ENCODE measurements around the gene ZNF324.
A peak's percentile ranks its signal among the peaks of the same experiment; 100 is the strongest.
"Not testable (repeated sequence)": the region's sequence is repeated elsewhere in the genome, so short reads cannot be mapped to it uniquely, and the experiment has no call there.

Gene ZNF324

GRCh38 chr19:58507602-58508223, 40.8 kb downstream of the ZNF324 start:
- not testable (repeated sequence) for H3K9me3 ChIP-seq (ENCODE audit: control insufficient read depth, insufficient read depth, low read depth, low read length); H3K27ac ChIP-seq (ENCODE audit: low read depth, low read length); H3K4me1 ChIP-seq (ENCODE audit: control insufficient read depth, insufficient read depth, low read length); H3K27me3 ChIP-seq (ENCODE audit: control insufficient read depth, insufficient read depth, low read length); H3K4me3 ChIP-seq (ENCODE audit: low read depth, low read length); H3K9ac ChIP-seq (ENCODE audit: low read length); H3K36me3 ChIP-seq (ENCODE audit: control insufficient read depth, insufficient read depth, low read length)

GRCh38 chr19:58509731-58510083, 42.8 kb downstream of the ZNF324 start:
- H3K27ac ChIP-seq (ENCODE audit: low read depth, low read length), result no peak overlapping the region
- H3K4me1 ChIP-seq (ENCODE audit: control insufficient read depth, insufficient read depth, low read length), result peaks cover 10% of the 10 kb centered on the region; the same call in 1 of the 2 replicates
- no peak overlapping the region for H3K9ac ChIP-seq (ENCODE audit: low read length)
- peaks cover 5% of the 10 kb centered on the region; the same call in 1 of the 2 replicates for H3K9me3 ChIP-seq (ENCODE audit: control insufficient read depth, insufficient read depth, low read depth, low read length)
- no peak overlapping the region for H3K4me3 ChIP-seq (ENCODE audit: low read depth, low read length)
- no peaks in the 10 kb centered on the region for H3K27me3 ChIP-seq (ENCODE audit: control insufficient read depth, insufficient read depth, low read length)
- H3K36me3 ChIP-seq (ENCODE audit: control insufficient read depth, insufficient read depth, low read length), result no peaks in the 10 kb centered on the region; the same call in 1 of the 2 replicates

GRCh38 chr19:58510084-58510862, 43.4 kb downstream of the ZNF324 start:
- Histone ChIP-seq H3K9me3 (ENCODE audit: control insufficient read depth, insufficient read depth, low read depth, low read length) (peaks cover 5% of the 10 kb centered on the region; the same call in 1 of the 2 replicates), H3K9ac (ENCODE audit: low read length) (no peak overlapping the region), H3K27me3 (ENCODE audit: control insufficient read depth, insufficient read depth, low read length) (no peaks in the 10 kb centered on the region), H3K4me3 (ENCODE audit: low read depth, low read length) (no peak overlapping the region), H3K36me3 (ENCODE audit: control insufficient read depth, insufficient read depth, low read length) (no peaks in the 10 kb centered on the region; the same call in 1 of the 2 replicates), H3K27ac (ENCODE audit: low read depth, low read length) (no peak overlapping the region), H3K4me1 (ENCODE audit: control insufficient read depth, insufficient read depth, low read length) (peaks cover 13% of the 10 kb centered on the region)

GRCh38 chr19:58511353-58512208, 44.7 kb downstream of the ZNF324 start, which contains the start of gene SLC27A5:
Gene SLC27A5 (minus strand): TSS chr19:58511992. CDS start chr19:58511955, 37 bp downstream.
- H3K27me3 ChIP-seq (ENCODE audit: control insufficient read depth, insufficient read depth, low read length), result no peaks in the 10 kb centered on the region
- H3K36me3 ChIP-seq (ENCODE audit: control insufficient read depth, insufficient read depth, low read length), result peaks cover 6% of the 10 kb centered on the region
- peaks cover 23% of the 10 kb centered on the region for H3K4me1 ChIP-seq (ENCODE audit: control insufficient read depth, insufficient read depth, low read length)
- peaks cover 5% of the 10 kb centered on the region; the same call in 1 of the 2 replicates for H3K9me3 ChIP-seq (ENCODE audit: control insufficient read depth, insufficient read depth, low read depth, low read length)
- no peak within 1 kb of the TSS for H3K4me3 ChIP-seq (ENCODE audit: low read depth, low read length)
- no peak within 1 kb of the TSS for H3K27ac ChIP-seq (ENCODE audit: low read depth, low read length)
- no peak within 1 kb of the TSS for H3K9ac ChIP-seq (ENCODE audit: low read length)

GRCh38 chr19:58513213-58513693, 46.4 kb downstream of the ZNF324 start:
- Histone ChIP-seq H3K4me1 (ENCODE audit: control insufficient read depth, insufficient read depth, low read length) (peaks cover 25% of the 10 kb centered on the region), H3K4me3 (ENCODE audit: low read depth, low read length) (no peak overlapping the region), H3K27ac (ENCODE audit: low read depth, low read length) (peak overlapping the region; percentile 46; the same call in 1 of the 2 replicates), H3K27me3 (ENCODE audit: control insufficient read depth, insufficient read depth, low read length) (no peaks in the 10 kb centered on the region), H3K9me3 (ENCODE audit: control insufficient read depth, insufficient read depth, low read depth, low read length) (0 out of 2 replicates have a peak, but pooled peaks cover 2% of the 10 kb centered on the region), H3K9ac (ENCODE audit: low read length) (no peak overlapping the region), H3K36me3 (ENCODE audit: control insufficient read depth, insufficient read depth, low read length) (peaks cover 16% of the 10 kb centered on the region)

- H3K9ac ChIP-seq (ENCODE audit: low read length), result peak overlapping the region; percentile 80
- H3K27me3 ChIP-seq (ENCODE audit: control insufficient read depth, insufficient read depth, low read length), result no peaks in the 10 kb centered on the region
- 0 out of 2 replicates have a peak, but pooled peaks cover 2% of the 10 kb centered on the region for H3K9me3 ChIP-seq (ENCODE audit: control insufficient read depth, insufficient read depth, low read depth, low read length)
- peaks cover 16% of the 10 kb centered on the region for H3K36me3 ChIP-seq (ENCODE audit: control insufficient read depth, insufficient read depth, low read length)
- H3K4me3 ChIP-seq (ENCODE audit: low read depth, low read length), result peak overlapping the region; percentile 72
- H3K4me1 ChIP-seq (ENCODE audit: control insufficient read depth, insufficient read depth, low read length), result peaks cover 31% of the 10 kb centered on the region
- peak overlapping the region; percentile 46; the same call in 1 of the 2 replicates for H3K27ac ChIP-seq (ENCODE audit: low read depth, low read length)
Observed at GRCh38 chr19:58513694-58514563, 47.0 kb downstream of the ZNF324 start.

- no peak overlapping the region for H3K27ac ChIP-seq (ENCODE audit: low read depth, low read length)
Observed at GRCh38 chr19:58514564-58515022, 47.7 kb downstream of the ZNF324 start.

GRCh38 chr19:58515259-58515658, 48.4 kb downstream of the ZNF324 start:
- H3K4me1 ChIP-seq (ENCODE audit: control insufficient read depth, insufficient read depth, low read length), result peaks cover 31% of the 10 kb centered on the region
- H3K9me3 ChIP-seq (ENCODE audit: control insufficient read depth, insufficient read depth, low read depth, low read length), result no peaks in the 10 kb centered on the region
- H3K27ac ChIP-seq (ENCODE audit: low read depth, low read length), result no peak overlapping the region
- no peak overlapping the region for H3K9ac ChIP-seq (ENCODE audit: low read length)
- H3K27me3 ChIP-seq (ENCODE audit: control insufficient read depth, insufficient read depth, low read length), result no peaks in the 10 kb centered on the region
- H3K4me3 ChIP-seq (ENCODE audit: low read depth, low read length), result peak overlapping the region; percentile 9; the same call in 1 of the 2 replicates
- H3K36me3 ChIP-seq (ENCODE audit: control insufficient read depth, insufficient read depth, low read length), result peaks cover 16% of the 10 kb centered on the region

More at GRCh38 chr19:58514564-58515022, 47.7 kb downstream of the ZNF324 start:
- peak overlapping the region; percentile 80 for H3K9ac ChIP-seq (ENCODE audit: low read length)
- no peaks in the 10 kb centered on the region for H3K27me3 ChIP-seq (ENCODE audit: control insufficient read depth, insufficient read depth, low read length)
- H3K4me1 ChIP-seq (ENCODE audit: control insufficient read depth, insufficient read depth, low read length), result peaks cover 31% of the 10 kb centered on the region
- H3K4me3 ChIP-seq (ENCODE audit: low read depth, low read length), result peak overlapping the region; percentile 72
- peaks cover 16% of the 10 kb centered on the region for H3K36me3 ChIP-seq (ENCODE audit: control insufficient read depth, insufficient read depth, low read length)
- no peaks in the 10 kb centered on the region for H3K9me3 ChIP-seq (ENCODE audit: control insufficient read depth, insufficient read depth, low read depth, low read length)

- Histone ChIP-seq H3K9me3 (ENCODE audit: control insufficient read depth, insufficient read depth, low read depth, low read length) (no peaks in the 10 kb centered on the region), H3K9ac (ENCODE audit: low read length) (no peak overlapping the region), H3K4me1 (ENCODE audit: control insufficient read depth, insufficient read depth, low read length) (peaks cover 32% of the 10 kb centered on the region), H3K4me3 (ENCODE audit: low read depth, low read length) (no peak overlapping the region), H3K27me3 (ENCODE audit: control insufficient read depth, insufficient read depth, low read length) (no peaks in the 10 kb centered on the region), H3K27ac (ENCODE audit: low read depth, low read length) (no peak overlapping the region), H3K36me3 (ENCODE audit: control insufficient read depth, insufficient read depth, low read length) (peaks cover 16% of the 10 kb centered on the region)
Observed at GRCh38 chr19:58516246-58516836, 49.5 kb downstream of the ZNF324 start.

Data from HUES6 (cell line).